Medulla oblongata (tissue), 1 donor: ENCODE measurements around the gene TEX38.
A peak's percentile ranks its signal among the peaks of the same experiment; 100 is the strongest.
"Not testable (repeated sequence)": the region's sequence is repeated elsewhere in the genome, so short reads cannot be mapped to it uniquely, and the experiment has no call there.

Experiments
- DNase-seq: peaks from one replicate; pipeline ENCODE4 v3.0.0-alpha.2; 2015; ENCODE audit errors: extremely low spot score

TEX38 gene

GRCh38 chr1:46671554-46671953 lies at the start of gene TEX38:
Gene TEX38 (plus strand): TSS chr1:46671854. CDS start chr1:46671935, 81 bp downstream.
- DNase-seq: no peak

- no peak for DNase-seq
Observed at GRCh38 chr1:46621930-46622329, 49.7 kb upstream of the TEX38 start.

GRCh38 chr1:46622344-46622743 lies 49.3 kb upstream of the TEX38 start:
- no peak for DNase-seq

GRCh38 chr1:46623743-46624644 lies 47.7 kb upstream of the TEX38 start:
- DNase-seq: no peak

- no peak for DNase-seq
Observed at GRCh38 chr1:46630719-46631118, 40.9 kb upstream of the TEX38 start.

- DNase-seq: no peak
Observed at GRCh38 chr1:46635205-46635604, 36.4 kb upstream of the TEX38 start.

DNA sequence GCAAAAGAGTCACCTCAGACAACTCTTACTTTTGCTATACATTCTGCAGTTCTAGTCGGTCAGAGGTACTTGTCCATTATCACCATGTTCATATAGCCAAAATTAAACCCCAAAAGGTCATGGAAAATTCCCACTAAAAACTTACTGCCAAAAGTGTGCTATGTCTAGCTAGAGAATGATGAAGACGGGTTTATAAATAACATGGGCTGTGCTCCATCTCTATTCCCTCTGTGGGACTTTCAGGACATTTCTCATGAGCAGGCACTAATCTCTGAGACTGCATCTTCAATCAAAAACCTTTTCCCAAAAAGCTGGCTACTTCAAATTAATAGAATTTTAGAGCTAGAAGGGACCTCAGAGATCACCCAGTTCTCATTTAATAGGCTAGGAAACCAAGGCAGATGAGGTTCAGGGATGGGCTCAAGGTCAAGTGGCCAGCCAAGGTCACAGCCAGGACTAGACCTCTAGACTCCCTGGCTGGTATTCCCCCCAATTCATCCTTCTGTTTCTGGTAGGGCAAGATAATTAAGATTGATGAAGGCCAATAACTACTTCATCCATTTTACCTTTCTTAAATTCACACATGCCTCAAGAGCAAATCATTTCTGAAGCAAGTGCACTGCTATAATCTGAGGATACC lies 34.1 kb upstream of the TEX38 start:
- DNase-seq: no peak

- DNase-seq: no peak
Observed at GRCh38 chr1:46638921-46639320, 32.7 kb upstream of the TEX38 start.

DNA sequence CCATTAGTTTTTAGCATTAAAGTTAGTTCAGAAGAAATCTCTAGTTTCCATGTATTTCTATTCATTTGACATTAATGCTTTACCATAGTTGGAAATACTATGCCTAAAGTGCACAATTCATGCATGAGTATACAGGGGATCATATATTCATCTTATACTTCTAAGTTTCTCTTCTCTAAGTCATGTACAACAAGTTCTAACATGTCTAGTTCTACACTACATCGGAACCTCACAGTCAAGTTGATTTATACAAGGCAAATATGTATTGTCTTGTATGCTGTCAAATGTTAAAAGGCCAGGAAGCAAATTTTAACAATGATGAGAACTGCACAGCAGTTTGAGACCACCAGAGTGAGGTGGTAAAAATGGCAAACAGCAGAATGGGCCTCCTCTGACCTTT lies 32.1 kb upstream of the TEX38 start:
- no peak for DNase-seq

GRCh38 chr1:46642115-46642680 lies 29.5 kb upstream of the TEX38 start:
- DNase-seq: peak; percentile 3

- peak; percentile 37 for DNase-seq
Observed at GRCh38 chr1:46643368-46643775, 28.3 kb upstream of the TEX38 start.

- no peak for DNase-seq
Observed at GRCh38 chr1:46645815-46646214, 25.8 kb upstream of the TEX38 start.

DNA sequence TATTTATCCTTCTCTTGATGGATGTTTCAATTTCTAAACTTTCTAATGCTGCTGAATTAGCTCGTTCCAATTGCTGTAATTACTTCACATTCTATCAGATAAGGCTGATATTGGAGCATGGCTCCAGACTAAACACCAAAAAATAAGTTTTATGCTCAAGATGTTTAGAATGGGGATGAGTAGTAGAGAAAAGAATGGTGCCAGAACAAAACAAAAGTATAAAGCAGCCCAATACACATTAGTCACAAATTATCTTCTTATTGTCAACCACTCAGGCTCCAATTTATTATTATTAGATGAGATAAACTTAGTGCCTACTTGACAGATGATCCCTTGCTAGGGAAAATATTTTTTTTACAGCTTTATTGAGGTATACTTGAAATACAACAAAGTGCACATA lies 25.3 kb upstream of the TEX38 start:
- no peak for DNase-seq

DNA sequence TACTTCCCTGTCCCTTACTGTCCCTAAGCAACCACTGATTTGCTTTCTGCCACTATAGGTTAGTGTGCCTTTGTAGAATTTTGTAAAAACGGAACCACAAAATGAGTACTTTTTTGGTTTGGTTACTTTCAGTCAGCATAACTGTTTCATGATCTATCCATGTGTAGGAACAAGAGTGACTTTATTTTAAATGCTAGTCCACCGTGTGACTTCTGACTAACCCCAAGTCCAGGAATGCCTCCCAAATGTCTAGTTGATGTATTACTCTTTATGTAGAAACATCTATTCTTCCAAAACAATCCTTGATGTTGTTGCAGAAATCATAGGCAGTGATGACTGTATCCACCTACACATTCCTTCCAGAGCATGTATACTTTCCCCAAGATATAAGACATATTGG lies 24.8 kb upstream of the TEX38 start:
- DNase-seq: no peak

GRCh38 chr1:46647611-46648010 lies 24.0 kb upstream of the TEX38 start:
- no peak for DNase-seq

GRCh38 chr1:46649764-46650163 lies 21.9 kb upstream of the TEX38 start:
- no peak for DNase-seq

GRCh38 chr1:46650491-46650890 lies 21.2 kb upstream of the TEX38 start:
- no peak for DNase-seq

- not testable (repeated sequence) for DNase-seq
Observed at GRCh38 chr1:46651152-46651551, 20.5 kb upstream of the TEX38 start.

GRCh38 chr1:46652321-46653100 lies 19.1 kb upstream of the TEX38 start:
- no peak for DNase-seq

DNA sequence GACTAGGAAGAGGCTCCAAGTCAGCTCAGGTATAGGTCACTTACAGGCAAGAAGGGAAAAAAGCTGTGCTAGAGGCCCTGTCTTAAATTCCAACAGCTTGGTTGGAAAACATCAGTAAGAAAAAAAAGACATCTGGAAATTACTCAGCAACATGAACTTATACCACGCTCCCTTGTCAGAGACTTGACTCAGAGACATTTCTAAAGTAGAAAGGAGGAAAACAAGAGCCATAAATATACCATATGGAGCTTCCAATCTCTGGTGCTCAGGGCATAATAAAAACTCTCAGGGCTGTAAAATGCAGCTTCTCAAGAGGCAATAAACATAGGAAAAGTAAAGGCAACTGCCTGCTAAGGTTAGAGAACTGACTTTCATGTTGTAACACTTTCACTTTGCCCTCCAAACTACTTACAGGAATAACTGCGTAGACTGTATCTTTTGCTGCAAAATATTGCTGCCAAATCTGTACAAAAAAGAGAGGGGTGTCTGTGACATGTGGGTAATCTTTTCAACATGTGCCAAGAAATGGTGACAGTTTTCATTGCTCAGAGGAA lies 18.2 kb upstream of the TEX38 start:
- no peak for DNase-seq

GRCh38 chr1:46654012-46654411 lies 17.6 kb upstream of the TEX38 start:
- no peak for DNase-seq

- not testable (repeated sequence) for DNase-seq
Observed at GRCh38 chr1:46654698-46655097, 17.0 kb upstream of the TEX38 start.
